Peyer's patch (tissue), 4 donors: Measurements from ENCODE around the gene MINAR2. TPM values are rescaled to one million over a fixed set of nuclear protein-coding genes. Genes with fewer than 3 reads are reported as not detected.

ENCODE experiments used
- DNase-seq, 3 donors: peaks; one replicate each; pipeline ENCODE4 v3.0.0-alpha.2; 2017 to 2019
- H3K27ac ChIP-seq, 4 donors: fragments of 200-600 bp; sonication (generic); one replicate each; pipeline ENCODE4 v1.5.1; 2016 to 2019
- H3K27me3 ChIP-seq, 2 donors: fragments of 200-600 bp; sonication (generic); one replicate each; pipeline ENCODE4 v1.5.1; 2019
- H3K36me3 ChIP-seq, 3 donors: fragments of 200-600 bp; sonication (generic); one replicate each; pipeline ENCODE4 v1.5.1; 2016 to 2019
- H3K4me1 ChIP-seq, 4 donors: fragments of 200-600 bp; sonication (generic); one replicate each; pipeline ENCODE4 v1.5.1; 2016 to 2019
- H3K4me3 ChIP-seq, 4 donors: fragments of 200-600 bp; sonication (generic); 1 replicate in 3 of 4; 2 replicates in 1 of 4; pipeline ENCODE4 v1.5.1; 2016 to 2019; ENCODE audit warnings: mild to moderate bottlenecking in 1 of 4
- H3K9me3 ChIP-seq, 4 donors: fragments of 200-600 bp; sonication (generic); one replicate each; pipeline ENCODE4 v1.5.1; 2016 to 2019; ENCODE audit warnings: mild to moderate bottlenecking in 1 of 4
- POLR2A ChIP-seq, 2 donors: fragments of 450-650 bp; IDR thresholded peaks; one replicate each; pipeline ENCODE4 v1.5.1; 2017; ENCODE audit warnings: antibody characterized with exemption in 2 of 2, mild to moderate bottlenecking in 2 of 2, moderate library complexity in 2 of 2
- total RNA-seq, 4 donors: library from RNA; depleted of rRNA; stranded (reverse); fragments of >200 nt; gene quantifications; one replicate each; pipeline ENCODE4 v1.1.0, GENCODE V29; 2016
- TF ChIP-seq, protein P1 (sequence below), 6 experiments: fragments of 450-650 bp in 4 of 6; fragments of 200-600 bp in 2 of 6; sonication (generic) in 1 of 6; IDR thresholded peaks; one replicate each; pipeline ENCODE4 v1.5.1; 2017 to 2019; ENCODE audit warnings: antibody characterized with exemption in 6 of 6, mild to moderate bottlenecking in 3 of 6, moderate library complexity in 1 of 6

MINAR2 gene
- total RNA-seq, 4 donors from 2014 or later: not detected

DNA sequence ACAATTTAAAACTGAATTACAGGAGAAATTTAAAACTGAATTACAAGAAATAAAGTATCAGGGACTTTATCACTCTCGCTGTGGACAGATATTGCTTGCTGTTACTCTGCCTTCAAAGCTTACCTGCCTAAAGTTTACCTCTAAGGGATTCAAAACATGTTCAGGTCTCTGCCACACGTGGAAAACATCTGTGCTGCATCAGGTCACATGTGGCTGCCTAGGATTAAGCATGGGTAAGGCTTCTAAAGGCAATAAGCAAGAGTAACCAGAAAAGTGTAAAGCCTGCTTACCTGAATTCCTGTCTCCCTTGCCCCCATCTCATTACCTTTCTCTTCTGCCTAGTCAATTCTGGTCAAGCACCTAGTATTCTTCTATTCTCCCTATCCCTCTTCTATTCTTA, 18.9 kb downstream of the MINAR2 start:
- TF ChIP-seq POLR2A (IDR thresholded peaks at IDR 0.05): no peak
- TF ChIP-seq, protein P1, sequence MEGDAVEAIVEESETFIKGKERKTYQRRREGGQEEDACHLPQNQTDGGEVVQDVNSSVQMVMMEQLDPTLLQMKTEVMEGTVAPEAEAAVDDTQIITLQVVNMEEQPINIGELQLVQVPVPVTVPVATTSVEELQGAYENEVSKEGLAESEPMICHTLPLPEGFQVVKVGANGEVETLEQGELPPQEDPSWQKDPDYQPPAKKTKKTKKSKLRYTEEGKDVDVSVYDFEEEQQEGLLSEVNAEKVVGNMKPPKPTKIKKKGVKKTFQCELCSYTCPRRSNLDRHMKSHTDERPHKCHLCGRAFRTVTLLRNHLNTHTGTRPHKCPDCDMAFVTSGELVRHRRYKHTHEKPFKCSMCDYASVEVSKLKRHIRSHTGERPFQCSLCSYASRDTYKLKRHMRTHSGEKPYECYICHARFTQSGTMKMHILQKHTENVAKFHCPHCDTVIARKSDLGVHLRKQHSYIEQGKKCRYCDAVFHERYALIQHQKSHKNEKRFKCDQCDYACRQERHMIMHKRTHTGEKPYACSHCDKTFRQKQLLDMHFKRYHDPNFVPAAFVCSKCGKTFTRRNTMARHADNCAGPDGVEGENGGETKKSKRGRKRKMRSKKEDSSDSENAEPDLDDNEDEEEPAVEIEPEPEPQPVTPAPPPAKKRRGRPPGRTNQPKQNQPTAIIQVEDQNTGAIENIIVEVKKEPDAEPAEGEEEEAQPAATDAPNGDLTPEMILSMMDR (IDR thresholded peaks at IDR 0.05): no peak

DNA sequence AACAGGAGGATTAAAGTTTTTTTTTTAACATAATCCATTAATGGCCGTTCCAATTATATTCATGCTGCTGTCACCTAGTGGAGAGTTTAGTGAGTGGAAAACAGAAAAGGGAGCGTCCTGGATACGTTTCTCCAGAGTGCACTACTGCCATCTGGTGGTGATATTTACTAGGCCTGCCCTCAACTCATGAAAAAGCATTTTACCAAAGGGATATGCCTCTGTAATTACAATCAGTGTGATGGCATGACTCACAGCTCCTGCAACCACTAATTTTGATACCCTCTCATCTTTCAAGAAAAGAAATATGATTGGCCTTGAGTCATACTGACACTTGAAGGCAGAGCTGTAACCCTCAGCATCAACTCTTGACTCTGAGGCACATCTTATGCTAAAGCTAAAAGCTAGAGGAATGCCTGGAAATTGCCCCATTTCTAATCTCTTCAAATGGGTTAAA, 20.1 kb downstream of the MINAR2 start:
- H3K36me3 ChIP-seq: no peaks in the 10 kb centered on the region
- no peaks in the 10 kb centered on the region for H3K27me3 ChIP-seq
- H3K4me3 ChIP-seq: no peak overlapping the region
- no peaks in the 10 kb centered on the region for H3K9me3 ChIP-seq
- no peak overlapping the region for H3K27ac ChIP-seq
- DNase-seq: peak in 2 of 3 donors; percentile 37 to 82
- no peaks in the 10 kb centered on the region for H3K4me1 ChIP-seq
- TF ChIP-seq POLR2A (IDR thresholded peaks at IDR 0.05): no peak
- TF ChIP-seq, protein P1 (IDR thresholded peaks at IDR 0.05): peak; percentile 33 to 100 (median 94)

More for the DNA sequence above, 18.9 kb downstream of the MINAR2 start:
- H3K36me3 ChIP-seq: no peaks in the 10 kb centered on the region
- no peak overlapping the region for H3K27ac ChIP-seq
- no peak for DNase-seq
- no peak overlapping the region for H3K4me3 ChIP-seq
- no peaks in the 10 kb centered on the region for H3K4me1 ChIP-seq
- H3K27me3 ChIP-seq: no peaks in the 10 kb centered on the region
- H3K9me3 ChIP-seq: no peaks in the 10 kb centered on the region

GRCh38 chr5:129768735-129769134, 20.8 kb downstream of the MINAR2 start:
- DNase-seq: no peak
- Histone ChIP-seq H3K9me3 (no peaks in the 10 kb centered on the region), H3K4me1 (no peaks in the 10 kb centered on the region), H3K4me3 (no peak overlapping the region), H3K27me3 (no peaks in the 10 kb centered on the region), H3K36me3 (no peaks in the 10 kb centered on the region), H3K27ac (no peak overlapping the region)
- TF ChIP-seq POLR2A (IDR thresholded peaks at IDR 0.05): no peak
- TF ChIP-seq, protein P1 (IDR thresholded peaks at IDR 0.05): no peak

DNA sequence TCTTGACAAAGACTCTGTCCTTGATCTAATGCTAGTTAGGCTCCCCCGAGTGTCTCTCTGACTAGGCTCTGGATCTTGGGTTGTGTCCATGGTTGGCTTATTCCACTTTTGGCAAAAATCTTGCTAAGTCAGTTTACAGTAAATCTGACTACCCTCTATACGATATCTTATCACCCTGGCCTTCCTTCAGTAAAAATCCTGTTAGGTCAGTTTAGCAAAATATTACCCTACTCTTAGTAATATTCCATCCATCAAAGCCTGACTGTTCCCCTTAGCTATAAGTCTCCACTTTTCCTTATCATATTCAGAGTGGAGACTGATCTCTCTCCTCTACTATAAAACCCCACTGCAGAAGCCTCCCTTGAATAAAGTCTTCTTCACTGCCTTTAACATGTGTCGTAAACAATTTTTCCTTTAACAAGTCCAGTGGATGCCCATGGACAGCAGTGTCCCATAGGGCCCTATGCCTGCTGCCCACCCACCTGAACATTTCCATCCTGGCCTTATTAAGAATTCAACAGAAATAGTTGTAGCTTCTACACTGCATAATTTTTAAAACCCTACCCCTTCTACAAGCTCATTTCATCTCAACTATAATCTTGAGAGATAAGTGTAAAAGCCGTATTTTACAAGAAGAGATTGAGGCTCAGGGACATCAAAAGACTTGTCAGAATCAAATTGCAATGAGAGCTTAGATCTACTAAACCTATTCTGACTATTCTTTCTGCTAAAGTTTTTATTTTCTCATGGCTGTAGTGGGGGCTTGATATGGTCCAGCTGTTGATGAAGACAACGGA, 22.3 kb downstream of the MINAR2 start:
- no peak for DNase-seq
- no peaks in the 10 kb centered on the region for H3K36me3 ChIP-seq
- H3K27ac ChIP-seq: no peak overlapping the region
- TF ChIP-seq, protein P1 (IDR thresholded peaks at IDR 0.05): no peak
- H3K4me3 ChIP-seq: no peak overlapping the region
- H3K27me3 ChIP-seq: no peaks in the 10 kb centered on the region
- H3K4me1 ChIP-seq: no peaks in the 10 kb centered on the region
- H3K9me3 ChIP-seq: no peaks in the 10 kb centered on the region

GRCh38 chr5:129771058-129771838, 23.4 kb downstream of the MINAR2 start:
- H3K27ac ChIP-seq: no peak overlapping the region
- TF ChIP-seq, protein P1 (IDR thresholded peaks at IDR 0.05): peak; percentile 18 to 77 (median 60)
- no peak for TF ChIP-seq POLR2A (IDR thresholded peaks at IDR 0.05)
- H3K36me3 ChIP-seq: no peaks in the 10 kb centered on the region
- H3K4me3 ChIP-seq: no peak overlapping the region
- no peaks in the 10 kb centered on the region for H3K27me3 ChIP-seq
- DNase-seq: peak in 2 of 3 donors; percentile 16 to 69
- H3K9me3 ChIP-seq: no peaks in the 10 kb centered on the region
- no peaks in the 10 kb centered on the region for H3K4me1 ChIP-seq
